HEK293 (cell line): ENCODE results near the gene KRTAP10-5.

Experiments used
- CTCF ChIA-PET: fragments of 350-600 bp; formaldehyde crosslinking; extraction: SDS; loops from one replicate; lab custom pipeline; 2021; ENCODE audit warnings: antibody characterized with exemption; lab: Yijun Ruan, JAX
- POLR2A ChIA-PET: fragments of 300-600 bp; formaldehyde crosslinking; extraction: SDS; loops from one replicate; lab custom pipeline; 2020; ENCODE audit warnings: antibody characterized with exemption, inconsistent platforms; lab: Yijun Ruan, JAX
- H3K27ac ChIP-seq: fragments of 200-500 bp; sonication (Bioruptor generic); 2 replicates; pipeline ENCODE4 v1.5.1; 2014; ENCODE audit warnings: low read depth, low read length, control low read depth, inconsistent platforms; ENCODE audit errors: extremely low read depth
- H3K36me3 ChIP-seq, 2 experiments: fragments of 200-500 bp in 1 of 2; sonication (Bioruptor generic) in 1 of 2; 1 replicate in 1 of 2; 2 replicates in 1 of 2; pipeline ENCODE4 v1.5.1; 2014 to 2017; ENCODE audit warnings: inconsistent platforms in 2 of 2, low read length in 2 of 2; ENCODE audit not compliant: control insufficient read depth in 2 of 2, insufficient read depth in 1 of 2
- H3K4me1 ChIP-seq: fragments of 200-500 bp; sonication (Bioruptor generic); 2 replicates; pipeline ENCODE4 v1.5.1; 2014; ENCODE audit warnings: mild to moderate bottlenecking, low read length, inconsistent platforms; ENCODE audit not compliant: control insufficient read depth, insufficient read depth
- H3K4me3 ChIP-seq: 2 replicates; pipeline ENCODE4 v1.5.1; 2011; ENCODE audit warnings: low read depth, mild to moderate bottlenecking, control low read depth, low read length, moderate library complexity
- H3K9me3 ChIP-seq: fragments of 200-500 bp; sonication (Bioruptor generic); 2 replicates; pipeline ENCODE4 v1.5.1; 2014; ENCODE audit warnings: low read depth, low read length, inconsistent platforms; ENCODE audit not compliant: control insufficient read depth, insufficient read depth
- KLF1 ChIP-seq: fragments of 450-650 bp; formaldehyde crosslinking; IDR thresholded peaks from 2 replicates; pipeline ENCODE4 v1.5.1; 2016; ENCODE audit warnings: missing biosample characterization, missing genetic modification characterization
- KLF9 ChIP-seq: fragments of 450-650 bp; formaldehyde crosslinking; IDR thresholded peaks from 2 replicates; pipeline ENCODE4 v1.5.1; 2016; ENCODE audit warnings: missing biosample characterization, missing genetic modification characterization, low read depth
- OSR2 ChIP-seq: fragments of 450-650 bp; formaldehyde crosslinking; IDR thresholded peaks from 2 replicates; pipeline ENCODE4 v1.5.1; 2016; ENCODE audit warnings: missing biosample characterization, missing genetic modification characterization
- SETDB1 ChIP-seq: IDR thresholded peaks from one replicate; pipeline ENCODE4 v1.6.1; 2017; ENCODE audit warnings: mild to moderate bottlenecking, low read length, moderate library complexity, mixed read lengths; ENCODE audit not compliant: insufficient read length
- TRIM28 ChIP-seq: IDR thresholded peaks from 2 replicates; pipeline ENCODE4 v1.6.1; 2011; ENCODE audit warnings: low read length, control low read depth, borderline replicate concordance
- ZEB2 ChIP-seq: fragments of 450-650 bp; formaldehyde crosslinking; IDR thresholded peaks from 2 replicates; pipeline ENCODE4 v1.5.1; 2016; ENCODE audit warnings: missing biosample characterization, missing genetic modification characterization
- ZFHX2 ChIP-seq: fragments of 450-650 bp; formaldehyde crosslinking; conservative IDR thresholded peaks from 2 replicates; pipeline ENCODE4 v1.5.1; 2016; ENCODE audit warnings: missing biosample characterization, missing genetic modification characterization
- ZIC2 ChIP-seq: fragments of 450-650 bp; formaldehyde crosslinking; IDR thresholded peaks from 2 replicates; pipeline ENCODE4 v1.5.1; 2016; ENCODE audit warnings: missing biosample characterization, missing genetic modification characterization
- ZNF148 ChIP-seq: fragments of 450-650 bp; formaldehyde crosslinking; IDR thresholded peaks from 2 replicates; pipeline ENCODE4 v1.5.0; 2017; ENCODE audit warnings: missing biosample characterization, missing genetic modification characterization, borderline replicate concordance
- ZNF16 ChIP-seq: fragments of 450-650 bp; formaldehyde crosslinking; IDR thresholded peaks from 2 replicates; pipeline ENCODE4 v1.5.1; 2016; ENCODE audit warnings: low read depth, missing biosample characterization, missing genetic modification characterization
- ZNF214 ChIP-seq: fragments of 450-650 bp; formaldehyde crosslinking; IDR thresholded peaks from 2 replicates; pipeline ENCODE4 v1.5.1; 2017; ENCODE audit warnings: missing biosample characterization, mild to moderate bottlenecking, missing genetic modification characterization, borderline replicate concordance
- ZNF266 ChIP-seq: fragments of 450-650 bp; formaldehyde crosslinking; IDR thresholded peaks from 2 replicates; pipeline ENCODE4 v1.5.1; 2016; ENCODE audit warnings: missing biosample characterization, missing genetic modification characterization, low read depth
- ZNF292 ChIP-seq: fragments of 450-650 bp; formaldehyde crosslinking; IDR thresholded peaks from 2 replicates; pipeline ENCODE4 v1.5.1; 2016; ENCODE audit warnings: low read depth, missing biosample characterization, missing genetic modification characterization, borderline replicate concordance
- ZNF548 ChIP-seq: fragments of 450-650 bp; formaldehyde crosslinking; IDR thresholded peaks from 2 replicates; pipeline ENCODE4 v1.5.1; 2016; ENCODE audit warnings: missing biosample characterization, missing genetic modification characterization
- ZNF571 ChIP-seq: fragments of 450-650 bp; formaldehyde crosslinking; IDR thresholded peaks from 2 replicates; pipeline ENCODE4 v1.5.0; 2017; ENCODE audit warnings: missing biosample characterization, missing genetic modification characterization
- ZNF701 ChIP-seq: fragments of 450-650 bp; formaldehyde crosslinking; IDR thresholded peaks from 2 replicates; pipeline ENCODE4 v1.5.1; 2016; ENCODE audit warnings: missing biosample characterization, missing genetic modification characterization
- TF ChIP-seq, protein P1 (sequence below): fragments of 450-650 bp; formaldehyde crosslinking; IDR thresholded peaks from 2 replicates; pipeline ENCODE4 v1.5.1; 2016; ENCODE audit warnings: missing biosample characterization, missing genetic modification characterization, borderline replicate concordance
- TF ChIP-seq, protein P2 (sequence below): fragments of 450-650 bp; formaldehyde crosslinking; IDR thresholded peaks from 2 replicates; pipeline ENCODE4 v1.5.1; 2016; ENCODE audit warnings: missing biosample characterization, missing genetic modification characterization

The KRTAP10-5 gene

GRCh38 chr21:44625756-44626155 lies 45.4 kb upstream of the KRTAP10-5 start:
- CTCF ChIA-PET: interaction anchor here (0.7 kb wide), 1 partner anchor 975 kb away, joined by 3 read pairs; no protein-coding TSS in a partner anchor
- H3K36me3 ChIP-seq: no peaks in the 10 kb centered on the region
- H3K4me3 ChIP-seq: no peak overlapping the region
- no peaks in the 10 kb centered on the region for H3K4me1 ChIP-seq
- H3K9me3 ChIP-seq: no peaks in the 10 kb centered on the region
- POLR2A ChIA-PET: no interaction called here
- no peak overlapping the region for H3K27ac ChIP-seq
- TF ChIP-seq ZFHX2 (no peak), KLF1 (tag by site-specific recombination) (no peak), ZNF16 (tag by site-specific recombination) (no peak), ZNF571 (tag by site-specific recombination) (no peak), ZNF214 (tag by site-specific recombination) (no peak), OSR2 (tag by site-specific recombination) (no peak), ZIC2 (no peak), ZNF266 (tag by site-specific recombination) (no peak), ZEB2 (no peak)
- TF ChIP-seq, protein P1, sequence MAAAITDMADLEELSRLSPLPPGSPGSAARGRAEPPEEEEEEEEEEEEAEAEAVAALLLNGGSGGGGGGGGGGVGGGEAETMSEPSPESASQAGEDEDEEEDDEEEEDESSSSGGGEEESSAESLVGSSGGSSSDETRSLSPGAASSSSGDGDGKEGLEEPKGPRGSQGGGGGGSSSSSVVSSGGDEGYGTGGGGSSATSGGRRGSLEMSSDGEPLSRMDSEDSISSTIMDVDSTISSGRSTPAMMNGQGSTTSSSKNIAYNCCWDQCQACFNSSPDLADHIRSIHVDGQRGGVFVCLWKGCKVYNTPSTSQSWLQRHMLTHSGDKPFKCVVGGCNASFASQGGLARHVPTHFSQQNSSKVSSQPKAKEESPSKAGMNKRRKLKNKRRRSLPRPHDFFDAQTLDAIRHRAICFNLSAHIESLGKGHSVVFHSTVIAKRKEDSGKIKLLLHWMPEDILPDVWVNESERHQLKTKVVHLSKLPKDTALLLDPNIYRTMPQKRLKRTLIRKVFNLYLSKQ (tag by site-specific recombination): no peak

DNA sequence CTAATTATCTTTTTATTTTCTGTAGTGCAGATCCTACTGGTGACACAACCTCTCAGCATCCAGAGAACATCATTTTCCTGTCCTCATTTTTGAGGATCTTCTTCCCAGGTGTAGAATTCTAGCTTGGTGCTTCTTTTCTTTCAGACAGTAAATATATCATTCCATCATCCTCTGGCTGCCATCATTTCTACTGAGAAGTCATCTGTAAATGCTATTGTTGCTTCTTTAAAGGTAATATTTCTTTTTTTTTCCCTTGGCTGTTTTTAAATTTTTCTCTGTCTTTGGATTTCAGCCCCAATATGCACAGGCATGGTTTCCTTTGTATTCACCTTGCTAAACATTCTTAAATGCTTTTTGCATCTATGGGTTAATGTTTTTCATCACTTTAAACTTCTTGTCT lies 43.2 kb upstream of the KRTAP10-5 start:
- POLR2A ChIA-PET: no interaction called here
- no peaks in the 10 kb centered on the region for H3K9me3 ChIP-seq
- no peak overlapping the region for H3K4me3 ChIP-seq
- H3K36me3 ChIP-seq: no peaks in the 10 kb centered on the region
- no peak overlapping the region for H3K27ac ChIP-seq
- TF ChIP-seq ZNF148 (tag by site-specific recombination) (no peak), ZNF701 (tag by site-specific recombination) (no peak), ZNF548 (tag by site-specific recombination) (no peak), SETDB1 (peak; percentile 89), TRIM28 (peak; percentile 82; the same call in 1 of the 2 replicates)
- CTCF ChIA-PET: no interaction called here
- H3K4me1 ChIP-seq: no peaks in the 10 kb centered on the region

- no peaks in the 10 kb centered on the region for H3K4me1 ChIP-seq
- no peak overlapping the region for H3K27ac ChIP-seq
- CTCF ChIA-PET: no interaction called here
- no peaks in the 10 kb centered on the region for H3K36me3 ChIP-seq
- POLR2A ChIA-PET: no interaction called here
- TF ChIP-seq TRIM28 (peak; percentile 74; the same call in 1 of the 2 replicates), ZNF292 (tag by site-specific recombination) (no peak), SETDB1 (peak; percentile 64), KLF9 (no peak)
- TF ChIP-seq, protein P2, sequence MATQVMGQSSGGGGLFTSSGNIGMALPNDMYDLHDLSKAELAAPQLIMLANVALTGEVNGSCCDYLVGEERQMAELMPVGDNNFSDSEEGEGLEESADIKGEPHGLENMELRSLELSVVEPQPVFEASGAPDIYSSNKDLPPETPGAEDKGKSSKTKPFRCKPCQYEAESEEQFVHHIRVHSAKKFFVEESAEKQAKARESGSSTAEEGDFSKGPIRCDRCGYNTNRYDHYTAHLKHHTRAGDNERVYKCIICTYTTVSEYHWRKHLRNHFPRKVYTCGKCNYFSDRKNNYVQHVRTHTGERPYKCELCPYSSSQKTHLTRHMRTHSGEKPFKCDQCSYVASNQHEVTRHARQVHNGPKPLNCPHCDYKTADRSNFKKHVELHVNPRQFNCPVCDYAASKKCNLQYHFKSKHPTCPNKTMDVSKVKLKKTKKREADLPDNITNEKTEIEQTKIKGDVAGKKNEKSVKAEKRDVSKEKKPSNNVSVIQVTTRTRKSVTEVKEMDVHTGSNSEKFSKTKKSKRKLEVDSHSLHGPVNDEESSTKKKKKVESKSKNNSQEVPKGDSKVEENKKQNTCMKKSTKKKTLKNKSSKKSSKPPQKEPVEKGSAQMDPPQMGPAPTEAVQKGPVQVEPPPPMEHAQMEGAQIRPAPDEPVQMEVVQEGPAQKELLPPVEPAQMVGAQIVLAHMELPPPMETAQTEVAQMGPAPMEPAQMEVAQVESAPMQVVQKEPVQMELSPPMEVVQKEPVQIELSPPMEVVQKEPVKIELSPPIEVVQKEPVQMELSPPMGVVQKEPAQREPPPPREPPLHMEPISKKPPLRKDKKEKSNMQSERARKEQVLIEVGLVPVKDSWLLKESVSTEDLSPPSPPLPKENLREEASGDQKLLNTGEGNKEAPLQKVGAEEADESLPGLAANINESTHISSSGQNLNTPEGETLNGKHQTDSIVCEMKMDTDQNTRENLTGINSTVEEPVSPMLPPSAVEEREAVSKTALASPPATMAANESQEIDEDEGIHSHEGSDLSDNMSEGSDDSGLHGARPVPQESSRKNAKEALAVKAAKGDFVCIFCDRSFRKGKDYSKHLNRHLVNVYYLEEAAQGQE (tag by site-specific recombination): no peak
- H3K4me3 ChIP-seq: no peak overlapping the region
- H3K9me3 ChIP-seq: no peaks in the 10 kb centered on the region
Measured at GRCh38 chr21:44619886-44620285, 39.5 kb upstream of the KRTAP10-5 start.
